Measurements from ENCODE around the gene RNU5B-1. TPM values are rescaled to one million over a fixed set of nuclear protein-coding genes. Genes with fewer than 3 reads are reported as not detected.

The RNU5B-1 gene
- total and polyA plus RNA-seq, 4 donors, result not detected

- H3K27me3 ChIP-seq (ENCODE audit: control insufficient read depth in 4 of 4, insufficient read depth in 4 of 4, low read length in 3 of 4), result no peaks in the 10 kb centered on the region
- H3K4me1 ChIP-seq (ENCODE audit: control insufficient read depth in 4 of 4, insufficient read depth in 4 of 4, low read length in 3 of 4), result no peaks in the 10 kb centered on the region
- no peak overlapping the region for H3K4me3 ChIP-seq (ENCODE audit: low read depth in 1 of 3, low read length in 3 of 3)
- no peaks in the 10 kb centered on the region for H3K36me3 ChIP-seq (ENCODE audit: control insufficient read depth in 4 of 4, insufficient read depth in 3 of 4, low read depth in 1 of 4, low read length in 3 of 4)
- no peak for DNase-seq (ENCODE audit: low spot score)
- 82% methylated on average over 21 of the region's 21 CpGs for WGBS
- H3K9me3 ChIP-seq (ENCODE audit: control insufficient read depth in 4 of 4, low read length in 3 of 4), result no peaks in the 10 kb centered on the region
- H3K27ac ChIP-seq (ENCODE audit: low read depth in 1 of 2, low read length in 2 of 2), result no peak overlapping the region
- H3K9ac ChIP-seq (ENCODE audit: low read depth in 1 of 2, low read length in 2 of 2), result no peak overlapping the region
- TF ChIP-seq FOXA2 (IDR thresholded peaks at IDR 0.05), result no peak
- no peak for TF ChIP-seq JUND (IDR thresholded peaks at IDR 0.05)
- TF ChIP-seq ATF3 (IDR thresholded peaks at IDR 0.05), result no peak
- no peak for TF ChIP-seq CTCF (IDR thresholded peaks at IDR 0.05; ENCODE audit: low read depth, low read length, missing input control)
- TF ChIP-seq GABPA (IDR thresholded peaks at IDR 0.05 in 1 of 2, conservative IDR thresholded peaks at IDR 0.05 in 1 of 2), result no peak
- TF ChIP-seq HNF4A (conservative IDR thresholded peaks at IDR 0.05), result no peak
- TF ChIP-seq FOXA1 (IDR thresholded peaks at IDR 0.05), result no peak
- TF ChIP-seq RAD21 (IDR thresholded peaks at IDR 0.05), result no peak
- no peak for TF ChIP-seq REST (IDR thresholded peaks at IDR 0.05)
- no peak for TF ChIP-seq YY1 (IDR thresholded peaks at IDR 0.05)
- no peak for TF ChIP-seq ZBTB33 (IDR thresholded peaks at IDR 0.05)
- TF ChIP-seq SP1 (IDR thresholded peaks at IDR 0.05), result no peak
- no peak for TF ChIP-seq TAF1 (conservative IDR thresholded peaks at IDR 0.05)
- TF ChIP-seq RXRA (IDR thresholded peaks at IDR 0.05), result no peak
- no peak for TF ChIP-seq HNF4G (IDR thresholded peaks at IDR 0.05)
- no peak for TF ChIP-seq EGR1 (IDR thresholded peaks at IDR 0.05; ENCODE audit: low read depth in 2 of 2)
- TF ChIP-seq MAX (IDR thresholded peaks at IDR 0.05), result no peak
- no peak for TF ChIP-seq NR2F2 (IDR thresholded peaks at IDR 0.05)
These were observed 32.3 kb downstream of the RNU5B-1 start for GRCh38 chr15:65336493-65337435.

Data from liver (tissue), 9 donors.